22Rv1 (cell line): ENCODE results near the gene IL36RN.

Experiments used
- H3K27ac ChIP-seq: fragments of 450-650 bp; 2 replicates; pipeline ENCODE4 v1.5.1; 2017
- CTCF ChIP-seq: fragments of 450-650 bp; IDR thresholded peaks from 2 replicates; pipeline ENCODE4 v1.5.1; 2017; ENCODE audit warnings: mild to moderate bottlenecking
- ZFX ChIP-seq: fragments of 450-650 bp; IDR thresholded peaks from 2 replicates; pipeline ENCODE4 v1.6.1; 2017; ENCODE audit warnings: antibody characterized with exemption, borderline replicate concordance

The IL36RN gene

GRCh38 chr2:113039719-113040118 is 19.3 kb upstream of the IL36RN start:
- no peak overlapping the region for H3K27ac ChIP-seq
- TF ChIP-seq CTCF = no peak
- no peak for TF ChIP-seq ZFX

DNA sequence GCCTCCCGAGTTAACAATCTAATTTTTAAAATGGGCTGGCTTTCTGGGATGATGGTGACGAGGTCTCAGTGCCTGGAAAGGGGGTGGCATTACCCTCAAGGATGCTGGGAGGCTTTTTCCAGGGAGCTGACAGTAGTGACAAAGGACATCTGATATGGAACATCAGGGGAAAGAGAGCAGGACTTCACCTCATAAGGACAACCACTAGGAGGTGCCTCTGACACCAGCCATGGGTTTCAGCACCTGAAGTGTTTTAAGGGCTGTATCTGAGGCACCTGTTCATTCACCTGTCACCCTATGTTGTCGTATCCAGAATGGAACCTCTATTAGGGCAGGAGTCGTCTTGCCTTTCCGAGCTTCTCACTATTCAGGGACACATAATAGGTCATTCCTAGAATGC is 17.1 kb upstream of the IL36RN start:
- H3K27ac ChIP-seq = no peak overlapping the region
- TF ChIP-seq ZFX (no peak), CTCF (peak; percentile 56)

- peak overlapping the region; percentile 73 for H3K27ac ChIP-seq
- TF ChIP-seq CTCF (no peak), ZFX (no peak)
Measured at GRCh38 chr2:113046465-113046864, 12.5 kb upstream of the IL36RN start.

DNA sequence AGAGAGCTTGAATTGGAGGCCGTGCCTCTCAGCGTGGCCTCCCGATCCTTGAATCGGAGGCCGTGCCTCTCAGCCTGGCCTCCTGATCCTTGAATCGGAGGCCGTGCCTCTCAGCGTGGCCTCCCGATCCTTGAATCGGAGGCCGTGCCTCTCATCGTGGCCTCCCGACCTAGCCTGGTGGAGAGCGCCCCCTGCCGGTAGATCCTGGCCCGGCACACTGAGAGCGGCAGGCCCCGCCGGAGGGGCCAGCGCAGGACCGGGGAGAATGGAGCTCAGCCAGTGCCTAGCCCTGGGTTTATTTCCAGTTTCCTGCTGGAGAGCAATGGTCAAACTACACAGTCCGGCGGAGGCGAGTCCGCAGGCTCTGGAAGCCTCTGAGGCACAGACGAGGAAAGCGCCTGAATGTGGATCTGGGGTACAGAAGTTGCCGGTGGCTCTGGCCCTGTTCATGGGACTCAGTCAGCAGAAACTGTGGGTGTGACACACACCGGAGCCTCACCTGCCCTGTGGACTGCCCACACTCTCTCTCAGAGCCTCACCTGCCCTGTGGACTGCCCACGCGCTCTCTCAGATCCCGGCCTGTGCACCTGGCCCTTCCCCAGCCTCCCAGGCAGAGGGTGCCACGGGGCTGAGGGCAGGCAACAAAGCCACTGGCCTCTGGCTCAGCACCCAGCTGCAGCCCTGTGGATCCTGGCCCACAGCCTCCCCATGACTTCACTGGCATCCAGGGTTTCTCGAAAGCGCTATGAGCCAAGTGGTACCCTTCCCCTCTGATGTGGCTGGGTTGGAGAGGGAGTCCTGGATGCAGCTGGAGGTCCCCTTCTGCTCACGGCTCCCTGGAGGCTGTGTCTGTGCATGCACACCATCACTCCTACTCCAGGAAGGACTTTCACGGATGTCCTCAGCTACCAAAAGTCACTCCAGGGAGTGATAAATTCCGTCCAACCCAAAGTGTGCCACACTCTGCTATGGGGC is 7.8 kb upstream of the IL36RN start:
- TF ChIP-seq CTCF (peak; percentile 30), ZFX (no peak)
- H3K27ac ChIP-seq = no peak overlapping the region

DNA sequence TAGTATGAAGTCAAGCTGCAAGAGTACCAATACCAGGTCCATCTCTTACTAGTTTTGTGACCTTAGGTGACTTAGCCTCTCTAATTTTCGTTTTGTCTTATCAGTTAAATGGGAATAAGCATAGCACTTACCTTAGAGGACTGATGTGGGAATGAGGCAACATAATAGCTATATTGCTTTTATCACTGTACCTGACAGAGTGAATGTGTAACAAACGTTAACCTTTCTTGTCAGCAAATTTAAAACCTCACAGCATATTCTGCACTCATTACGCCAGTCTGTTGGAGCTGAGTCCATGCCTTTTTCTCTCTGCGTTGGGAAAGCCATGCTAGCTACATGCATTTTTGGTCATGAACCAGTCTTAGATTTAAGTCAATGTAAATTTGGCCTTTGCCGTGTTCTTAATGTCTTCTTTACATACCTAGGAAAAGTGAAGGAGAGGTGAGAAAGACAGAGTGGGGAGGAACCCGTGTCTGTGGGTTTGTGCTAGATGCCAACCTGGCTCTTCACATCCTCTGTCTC is 6.5 kb upstream of the IL36RN start, which contains the start of gene IL36B:
Gene IL36B, minus strand, starts transcription at position 472 of the 522 bp plus-strand sequence.
- no peak for TF ChIP-seq ZFX
- no peak for TF ChIP-seq CTCF
- no peak within 1 kb of the TSS for H3K27ac ChIP-seq

DNA sequence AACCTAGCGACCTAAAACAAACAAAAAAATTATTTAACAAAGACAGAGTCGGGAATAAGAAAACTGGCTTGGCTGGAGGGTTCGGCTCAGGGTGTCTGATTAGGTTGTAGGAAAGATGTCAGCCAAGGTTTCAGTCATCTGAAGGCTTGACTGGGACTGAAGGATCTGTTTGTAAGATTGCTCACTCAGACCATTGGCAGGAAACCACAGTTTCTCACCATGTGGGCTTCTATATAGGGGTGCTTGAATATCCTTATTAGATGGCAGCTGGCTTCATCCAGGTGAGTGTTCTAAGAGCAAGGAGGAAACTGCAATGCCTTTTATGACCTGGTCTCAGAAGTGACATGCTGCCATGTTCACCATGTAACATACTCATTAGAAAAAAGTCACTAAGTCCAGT is 5.3 kb upstream of the IL36RN start:
- TF ChIP-seq ZFX (no peak), CTCF (no peak)

DNA sequence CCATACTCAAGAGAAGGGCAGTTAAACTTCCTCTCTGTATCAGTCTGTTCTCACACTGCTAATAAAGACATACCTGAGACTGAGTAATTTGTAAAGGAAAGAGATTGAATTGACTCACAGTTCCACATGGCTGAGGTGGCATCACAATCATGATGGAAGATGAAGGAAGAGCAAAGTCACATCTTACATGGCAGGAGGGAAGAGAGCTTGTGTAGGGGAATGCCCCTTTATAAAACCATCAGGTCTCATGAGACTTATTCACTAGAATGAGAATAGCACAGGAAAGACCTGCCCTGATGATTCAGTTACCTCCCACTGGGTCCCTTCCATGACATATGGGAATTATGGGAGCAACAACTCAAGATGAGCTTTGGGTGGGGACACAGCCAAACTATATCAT is 4.9 kb upstream of the IL36RN start:
- H3K27ac ChIP-seq = no peak overlapping the region
- no peak for TF ChIP-seq ZFX
- no peak for TF ChIP-seq CTCF

More for the DNA sequence above, 5.3 kb upstream of the IL36RN start:
- H3K27ac ChIP-seq = no peak overlapping the region
